Activated CD4-positive, alpha-beta T cell treated with anti-CD3 and anti-CD28 coated beads, Interleukin-2, amount 50 U/mL, for 1 hour (primary cell): ENCODE data around the gene USP17L12.
"Not testable (repeated sequence)": the region's sequence is repeated elsewhere in the genome, so short reads cannot be mapped to it uniquely, and the experiment has no call there.

Experiments used
- DNase-seq: peaks from one replicate; pipeline ENCODE4 v3.0.0-alpha.2; 2020

USP17L12 gene

GRCh38 chr4:9219852-9220251, at the start of gene USP17L12:
Gene USP17L12 (plus strand): TSS chr4:9220152. CDS start chr4:9220152, 0 bp downstream.
- DNase-seq: not testable (repeated sequence)

GRCh38 chr4:9210357-9210756, 9.6 kb upstream of the USP17L12 start, which contains the start of gene USP17L10:
Gene USP17L10 (plus strand): TSS chr4:9210657. CDS start chr4:9210657, 0 bp downstream.
- DNase-seq: not testable (repeated sequence)

GRCh38 chr4:9214701-9215100, 5.3 kb upstream of the USP17L12 start:
- not testable (repeated sequence) for DNase-seq

- DNase-seq: not testable (repeated sequence)
These were observed 4.8 kb upstream of the USP17L12 start, which contains the start of gene USP17L11 for GRCh38 chr4:9215105-9215504. Gene USP17L11 (plus strand): TSS chr4:9215405. CDS start chr4:9215405, 0 bp downstream.

GRCh38 chr4:9224596-9224995, 4.6 kb downstream of the USP17L12 start, which contains the start of gene USP17L13:
Gene USP17L13 (plus strand): TSS chr4:9224896. CDS start chr4:9224896, 0 bp downstream.
- DNase-seq: not testable (repeated sequence)

- not testable (repeated sequence) for DNase-seq
These were observed 10.3 kb downstream of the USP17L12 start for GRCh38 chr4:9230249-9230648.

GRCh38 chr4:9234085-9234484, 14.1 kb downstream of the USP17L12 start, which contains the start of gene USP17L15:
Gene USP17L15 (plus strand): TSS chr4:9234385. CDS start chr4:9234385, 0 bp downstream.
- DNase-seq: not testable (repeated sequence)

- DNase-seq: not testable (repeated sequence)
These were observed 18.5 kb downstream of the USP17L12 start for GRCh38 chr4:9238461-9238860.

GRCh38 chr4:9243579-9243978, 23.6 kb downstream of the USP17L12 start, which contains the start of gene USP17L17:
Gene USP17L17 (plus strand): TSS chr4:9243879. CDS start chr4:9243879, 0 bp downstream.
- not testable (repeated sequence) for DNase-seq

- not testable (repeated sequence) for DNase-seq
These were observed 28.2 kb downstream of the USP17L12 start, which contains the start of gene USP17L18 for GRCh38 chr4:9247953-9248680. Gene USP17L18 (plus strand): TSS chr4:9248630. CDS start chr4:9248630, 0 bp downstream.

GRCh38 chr4:9253078-9253477, 33.1 kb downstream of the USP17L12 start, which contains the start of gene USP17L19:
Gene USP17L19 (plus strand): TSS chr4:9253378. CDS start chr4:9253378, 0 bp downstream.
- not testable (repeated sequence) for DNase-seq

GRCh38 chr4:9257824-9258223, 37.9 kb downstream of the USP17L12 start, which contains the start of gene USP17L20:
Gene USP17L20 (plus strand): TSS chr4:9258124. CDS start chr4:9258124, 0 bp downstream.
- DNase-seq: not testable (repeated sequence)

- not testable (repeated sequence) for DNase-seq
These were observed 42.6 kb downstream of the USP17L12 start, which contains the start of gene USP17L21 for GRCh38 chr4:9262572-9262971. Gene USP17L21 (plus strand): TSS chr4:9262872. CDS start chr4:9262872, 0 bp downstream.

- DNase-seq: not testable (repeated sequence)
These were observed 47.4 kb downstream of the USP17L12 start, which contains the start of gene USP17L22 for GRCh38 chr4:9267319-9267718. Gene USP17L22 (plus strand): TSS chr4:9267619. CDS start chr4:9267619, 0 bp downstream.
